HG03159 (cell line): ENCODE data around the gene SRP68.
"Not testable (repeated sequence)": the region's sequence is repeated elsewhere in the genome, so short reads cannot be mapped to it uniquely, and the experiment has no call there.

Source experiments
- ATAC-seq: cut with Tn5 transposase; IDR thresholded peaks from one replicate; pipeline ENCODE4 v1.9.1; 2021; ENCODE audit warnings: mild to moderate bottlenecking, moderate library complexity; ENCODE audit not compliant: unreplicated experiment

The SRP68 gene

DNA sequence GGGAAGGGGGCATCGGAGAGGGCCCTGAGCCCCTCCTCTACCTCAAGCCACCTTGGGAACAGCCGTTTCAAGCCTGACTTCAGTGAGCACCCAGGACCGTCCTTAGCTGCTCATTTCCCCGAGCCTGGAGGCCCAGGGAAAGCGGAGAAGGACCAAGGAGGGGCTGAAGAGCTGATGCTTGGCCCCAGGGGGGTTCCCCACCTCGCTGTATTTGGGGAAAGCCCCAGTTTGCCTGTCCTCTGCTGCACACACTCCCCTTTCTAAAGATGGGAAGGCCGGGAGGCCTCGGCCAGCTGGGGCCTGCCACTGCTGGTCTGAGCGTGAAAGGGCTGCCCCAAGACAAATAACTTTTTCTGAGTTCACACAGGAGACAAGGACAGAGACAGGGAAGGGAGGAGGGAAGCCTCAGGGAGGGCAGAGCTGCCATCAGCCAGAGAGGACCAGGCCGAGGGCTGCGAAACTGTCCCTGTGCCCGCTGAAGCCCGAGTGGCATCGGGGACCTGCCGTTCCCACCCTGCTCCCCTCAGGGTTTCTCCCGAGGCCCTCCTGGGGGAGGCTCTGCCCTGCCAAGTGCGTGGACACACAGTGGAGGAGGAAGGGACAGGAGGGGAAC is 18.3 kb upstream of the SRP68 start:
- ATAC-seq, result no peak

- no peak for ATAC-seq
Observed at GRCh38 chr17:76089680-76090516, 17.6 kb upstream of the SRP68 start.

DNA sequence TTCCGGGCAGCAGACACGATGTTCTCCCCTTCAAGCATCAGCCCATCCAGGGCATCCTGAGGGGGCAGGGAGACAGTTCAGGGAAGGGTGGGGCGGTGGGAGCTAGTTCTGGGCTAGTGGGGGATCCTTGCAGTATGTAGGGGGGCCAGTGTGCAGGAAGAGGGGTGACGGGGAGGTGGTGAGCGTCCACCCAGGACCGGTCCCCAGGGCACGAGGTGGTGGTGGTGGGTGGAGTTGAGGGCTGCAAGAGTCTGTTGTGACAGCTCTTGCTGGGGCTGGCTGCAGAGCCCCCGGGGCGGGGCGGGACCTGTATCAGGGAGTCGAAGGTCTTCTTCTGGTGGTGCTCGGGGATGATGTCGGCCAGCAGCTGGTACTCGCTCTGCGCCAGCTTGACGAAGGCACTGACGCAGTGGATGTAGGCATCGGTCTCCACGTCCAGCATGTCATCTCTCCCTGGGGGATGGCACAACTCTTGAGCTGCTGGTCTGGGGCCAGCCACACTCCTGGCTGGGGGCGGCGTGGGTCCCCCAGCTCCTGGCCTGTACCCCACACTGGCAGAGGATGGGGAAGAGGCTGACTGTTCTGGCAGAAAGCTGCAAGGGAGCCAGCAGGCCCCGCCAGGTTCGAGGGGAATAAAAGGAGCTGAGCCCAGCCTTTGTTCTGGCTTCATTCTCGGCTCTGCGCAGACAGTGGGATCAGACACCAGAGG is 16.7 kb upstream of the SRP68 start:
- ATAC-seq, result no peak

GRCh38 chr17:76088041-76088867 is 15.9 kb upstream of the SRP68 start:
- ATAC-seq, result no peak

- no peak for ATAC-seq
Observed at GRCh38 chr17:76087531-76087930, 15.2 kb upstream of the SRP68 start.

- ATAC-seq, result no peak
Observed at GRCh38 chr17:76086384-76086783, 14.1 kb upstream of the SRP68 start.

DNA sequence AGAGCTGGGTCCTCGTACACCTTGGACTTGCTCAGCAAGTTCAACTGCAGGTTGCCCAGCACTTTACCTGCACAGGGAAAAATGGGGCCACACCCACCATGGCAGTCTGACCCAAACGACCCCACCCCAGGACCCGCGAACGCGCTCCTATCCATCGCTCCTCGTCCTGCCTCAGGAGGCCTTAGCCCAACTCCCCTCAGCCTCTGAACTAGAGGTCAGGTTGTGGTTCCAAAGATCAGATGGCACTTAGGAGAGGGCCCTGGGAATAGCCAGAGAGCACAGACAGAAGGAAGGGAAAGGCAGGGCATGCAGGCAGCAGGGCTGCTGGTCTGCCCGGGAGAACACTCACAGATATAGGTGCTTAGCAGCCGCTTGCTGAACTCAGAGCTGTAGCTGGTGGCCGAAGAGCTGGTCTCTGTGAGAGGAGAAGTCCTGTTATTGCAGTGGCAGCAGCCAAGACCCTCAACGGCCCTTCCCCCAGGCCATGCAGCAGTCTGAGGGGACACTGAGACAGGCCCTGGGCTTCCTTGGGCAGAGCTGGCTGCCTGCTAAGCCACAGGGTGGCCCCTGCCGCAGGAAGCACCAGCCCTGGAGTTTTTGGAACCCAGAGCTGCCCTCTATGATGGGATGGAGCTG is 13.5 kb upstream of the SRP68 start:
- no peak for ATAC-seq

- no peak for ATAC-seq
Observed at GRCh38 chr17:76085066-76085730, 12.9 kb upstream of the SRP68 start.

- ATAC-seq, result no peak
Observed at GRCh38 chr17:76083536-76084182, 11.3 kb upstream of the SRP68 start.

DNA sequence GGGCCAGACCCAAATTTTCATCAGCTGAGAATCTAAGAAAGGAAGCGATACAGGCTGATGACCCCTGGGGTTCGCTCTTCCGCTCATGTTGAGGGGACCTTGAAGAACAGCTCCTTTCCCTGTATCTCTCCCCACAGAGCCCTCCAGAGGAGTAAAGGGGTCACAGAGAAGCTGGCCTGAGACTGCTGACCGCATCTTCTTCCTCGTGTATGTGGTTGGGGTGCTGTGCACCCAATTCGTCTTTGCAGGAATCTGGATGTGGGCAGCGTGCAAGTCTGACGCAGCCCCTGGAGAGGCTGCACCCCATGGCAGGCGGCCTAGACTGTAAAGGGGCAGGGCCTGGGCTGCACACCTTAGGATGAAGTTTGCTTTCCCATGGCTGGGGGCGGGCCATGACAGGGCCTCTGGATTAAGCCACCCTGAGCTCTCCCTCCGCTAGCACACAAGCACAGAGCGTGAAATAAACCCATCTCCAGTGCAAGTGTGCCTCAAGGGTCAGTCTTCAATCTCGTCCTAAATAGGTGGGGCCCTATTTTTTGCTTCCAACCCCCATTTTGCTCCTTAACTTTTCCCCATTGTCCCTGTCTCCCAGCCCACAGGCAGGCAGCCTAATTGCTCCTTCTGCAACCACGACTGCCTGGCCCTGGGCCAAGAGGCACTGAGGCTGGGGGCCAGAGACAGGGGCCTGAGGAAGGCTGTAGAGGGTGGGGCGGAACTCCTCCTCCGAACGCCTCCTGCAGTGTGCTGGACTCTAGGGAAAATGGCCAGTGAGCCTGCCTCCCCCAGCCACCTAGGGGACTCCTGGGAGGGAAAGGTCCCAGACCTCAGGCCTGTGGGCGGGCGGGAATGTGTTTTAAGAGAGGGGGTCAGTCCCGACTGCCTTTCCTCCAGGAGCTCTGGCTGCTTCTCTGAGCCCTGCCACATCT is 10.3 kb upstream of the SRP68 start:
- no peak for ATAC-seq

DNA sequence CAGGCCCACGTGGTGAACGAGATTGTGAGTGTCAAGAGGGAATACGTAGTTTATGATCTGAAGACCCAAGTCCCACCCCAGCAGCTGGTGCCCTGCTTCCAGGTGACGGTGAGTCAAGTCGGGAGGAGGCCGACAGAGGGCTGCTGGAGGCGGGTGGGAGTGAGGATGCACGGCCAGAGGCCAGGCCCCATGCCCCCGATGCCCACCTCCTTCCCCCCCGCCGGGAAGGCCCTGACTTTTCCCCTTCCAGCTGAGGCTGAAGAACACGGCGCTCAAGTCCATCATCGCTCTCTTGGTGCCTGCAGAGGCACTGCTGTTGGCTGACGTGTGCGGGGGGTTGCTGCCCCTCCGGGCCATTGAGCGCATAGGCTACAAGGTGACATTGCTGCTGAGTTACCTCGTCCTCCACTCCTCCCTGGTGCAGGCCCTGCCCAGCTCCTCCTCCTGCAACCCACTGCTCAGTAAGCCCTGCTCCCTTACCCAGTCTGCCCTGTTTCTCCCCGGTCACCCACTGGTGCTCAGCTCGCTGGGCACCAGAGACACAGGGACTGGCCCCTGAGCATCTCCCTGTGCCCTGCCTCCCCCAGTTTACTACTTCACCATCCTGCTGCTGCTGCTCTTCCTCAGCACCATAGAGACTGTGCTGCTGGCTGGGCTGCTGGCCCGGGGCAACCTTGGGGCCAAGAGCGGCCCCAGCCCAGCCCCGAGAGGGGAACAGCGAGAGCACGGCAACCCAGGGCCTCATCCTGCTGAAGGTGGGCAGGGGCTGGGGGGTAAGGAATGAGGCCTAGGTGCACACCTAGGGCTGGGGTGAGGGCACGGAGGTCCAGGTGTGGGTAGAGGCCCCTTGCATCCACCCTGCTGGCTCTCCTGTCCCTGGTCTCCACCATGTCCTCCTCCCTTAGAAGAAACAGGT is 9.2 kb upstream of the SRP68 start:
- ATAC-seq, result no peak

- ATAC-seq, result no peak
Observed at GRCh38 chr17:76080768-76081287, 8.5 kb upstream of the SRP68 start.

GRCh38 chr17:76079956-76080767 is 7.8 kb upstream of the SRP68 start:
- ATAC-seq, result no peak

GRCh38 chr17:76079535-76079955 is 7.2 kb upstream of the SRP68 start:
- ATAC-seq, result no peak

GRCh38 chr17:76078860-76079534 is 6.7 kb upstream of the SRP68 start, which contains the start of gene ZACN:
Gene ZACN (plus strand): TSS chr17:76079182. CDS start chr17:76079265, 83 bp downstream.
- ATAC-seq, result no peak

GRCh38 chr17:76078370-76078769 is 6.1 kb upstream of the SRP68 start:
- not testable (repeated sequence) for ATAC-seq
